ENCODE measurements around the gene IL17B. TPM values are rescaled to one million over a fixed set of nuclear protein-coding genes. Genes with fewer than 3 reads are reported as not detected.

Gene IL17B
- total RNA-seq, 1 donor from 2014 or later, result not detected

DNA sequence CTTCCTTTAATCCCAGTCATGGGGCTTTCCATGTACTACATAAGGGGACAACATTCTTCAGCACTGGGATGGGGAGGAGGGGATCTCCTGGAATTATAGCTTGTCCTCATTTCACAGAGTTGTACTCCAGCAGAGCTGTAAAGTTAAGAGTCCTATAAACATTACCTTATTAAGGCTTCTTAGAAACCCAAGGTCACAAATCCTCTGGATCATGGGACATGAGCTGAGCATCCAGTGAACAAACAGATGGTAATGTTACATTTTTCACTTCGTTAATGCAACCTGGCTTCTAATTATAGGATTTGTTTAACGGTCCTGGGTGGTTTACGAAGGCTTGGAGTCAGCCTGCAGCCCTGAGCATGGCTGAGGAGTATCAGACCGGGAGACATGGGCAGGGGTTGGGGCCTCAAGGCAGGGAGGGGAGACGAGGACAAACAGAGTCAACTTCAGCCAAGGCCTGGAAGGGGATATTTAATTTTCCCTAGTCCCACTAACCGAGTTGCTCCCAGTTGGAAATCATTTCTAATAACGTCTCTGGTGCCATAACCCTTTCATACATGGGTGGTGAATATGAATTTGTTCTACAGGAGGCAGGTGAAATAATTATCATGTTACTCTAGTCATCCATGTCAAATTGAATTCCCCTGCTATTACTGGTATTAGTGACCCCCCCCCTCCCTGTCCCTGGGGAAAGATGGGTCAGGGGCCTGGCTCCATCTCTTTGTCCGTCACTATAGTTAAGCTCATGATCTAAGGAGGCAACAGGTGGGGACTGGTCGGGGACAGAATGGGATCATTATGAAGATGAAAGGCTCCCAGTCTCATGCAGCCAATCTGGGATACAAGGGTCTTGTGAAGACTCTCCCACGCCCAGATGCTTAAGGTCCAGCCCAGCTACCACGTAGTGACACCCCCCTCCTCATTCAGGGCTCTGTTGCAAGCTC lies 10.7 kb upstream of the IL17B start:
- Mint-ChIP-seq H3K27ac (ENCODE audit: unreplicated experiment) (no peak overlapping the region), H3K4me1 (ENCODE audit: unreplicated experiment) (peaks cover 7% of the 10 kb centered on the region), H3K9me3 (ENCODE audit: unreplicated experiment) (no peaks in the 10 kb centered on the region), H3K36me3 (ENCODE audit: low read depth, unreplicated experiment) (no peaks in the 10 kb centered on the region), H3K27me3 (ENCODE audit: unreplicated experiment) (peaks cover 4% of the 10 kb centered on the region), H3K4me3 (ENCODE audit: unreplicated experiment) (no peak overlapping the region)
- no peak for TF ChIP-seq CTCF (IDR thresholded peaks at IDR 0.05; ENCODE audit: unreplicated experiment)
- DNase-seq (ENCODE audit: low spot score), result no peak

GRCh38 chr5:149388498-149389190 lies 9.6 kb upstream of the IL17B start:
- no peak overlapping the region for H3K27ac Mint-ChIP-seq (ENCODE audit: unreplicated experiment)
- no peaks in the 10 kb centered on the region for H3K36me3 Mint-ChIP-seq (ENCODE audit: low read depth, unreplicated experiment)
- no peak overlapping the region for H3K4me3 Mint-ChIP-seq (ENCODE audit: unreplicated experiment)
- DNase-seq (ENCODE audit: low spot score), result no peak
- peaks cover 7% of the 10 kb centered on the region for H3K27me3 Mint-ChIP-seq (ENCODE audit: unreplicated experiment)
- TF ChIP-seq CTCF (IDR thresholded peaks at IDR 0.05; ENCODE audit: unreplicated experiment), result no peak
- no peaks in the 10 kb centered on the region for H3K9me3 Mint-ChIP-seq (ENCODE audit: unreplicated experiment)
- H3K4me1 Mint-ChIP-seq (ENCODE audit: unreplicated experiment), result peaks cover 6% of the 10 kb centered on the region

GRCh38 chr5:149387982-149388381 lies 8.9 kb upstream of the IL17B start:
- Mint-ChIP-seq H3K27ac (ENCODE audit: unreplicated experiment) (no peak overlapping the region), H3K4me1 (ENCODE audit: unreplicated experiment) (peaks cover 4% of the 10 kb centered on the region), H3K9me3 (ENCODE audit: unreplicated experiment) (no peaks in the 10 kb centered on the region), H3K4me3 (ENCODE audit: unreplicated experiment) (no peak overlapping the region), H3K36me3 (ENCODE audit: low read depth, unreplicated experiment) (no peaks in the 10 kb centered on the region), H3K27me3 (ENCODE audit: unreplicated experiment) (peaks cover 4% of the 10 kb centered on the region)
- no peak for TF ChIP-seq CTCF (IDR thresholded peaks at IDR 0.05; ENCODE audit: unreplicated experiment)
- DNase-seq (ENCODE audit: low spot score), result no peak

DNA sequence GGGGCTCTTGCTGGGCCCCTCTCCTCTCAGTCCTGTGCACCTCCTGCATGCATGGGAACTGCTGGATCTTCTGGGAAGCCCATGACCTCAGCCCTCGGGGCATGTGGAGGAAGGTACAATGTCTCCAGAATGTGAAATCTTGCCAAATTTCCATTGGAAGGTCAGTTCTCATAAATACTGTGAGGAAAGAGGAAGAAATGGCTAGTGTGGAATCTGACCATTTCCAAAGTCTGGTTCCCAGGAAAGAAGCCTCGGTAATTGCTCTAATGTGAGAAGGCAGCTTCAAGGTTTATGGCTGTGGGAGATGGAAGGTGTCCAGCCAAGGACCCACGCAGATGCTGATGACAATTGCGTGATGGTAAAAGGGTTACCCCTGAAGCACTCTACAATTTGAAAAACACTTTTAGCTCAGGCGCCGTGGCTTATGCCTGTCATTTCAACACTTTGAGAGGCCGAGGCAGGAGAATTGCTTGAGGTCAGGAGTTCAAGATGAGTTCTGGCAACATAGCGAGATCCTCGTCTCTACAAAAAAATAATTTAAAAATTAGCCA lies 8.1 kb upstream of the IL17B start:
- no peak overlapping the region for H3K4me3 Mint-ChIP-seq (ENCODE audit: unreplicated experiment)
- no peak for TF ChIP-seq CTCF (IDR thresholded peaks at IDR 0.05; ENCODE audit: unreplicated experiment)
- no peaks in the 10 kb centered on the region for H3K36me3 Mint-ChIP-seq (ENCODE audit: low read depth, unreplicated experiment)
- H3K27me3 Mint-ChIP-seq (ENCODE audit: unreplicated experiment), result peaks cover 4% of the 10 kb centered on the region
- no peak for DNase-seq (ENCODE audit: low spot score)
- H3K27ac Mint-ChIP-seq (ENCODE audit: unreplicated experiment), result no peak overlapping the region
- no peaks in the 10 kb centered on the region for H3K9me3 Mint-ChIP-seq (ENCODE audit: unreplicated experiment)
- peaks cover 5% of the 10 kb centered on the region for H3K4me1 Mint-ChIP-seq (ENCODE audit: unreplicated experiment)
